Pericardium fibroblast (primary cell): Measurements from ENCODE around the gene FUT8. TPM values are rescaled to one million over a fixed set of nuclear protein-coding genes. Genes with fewer than 3 reads are reported as not detected.

ENCODE experiments used
- total RNA-seq: library from RNA; depleted of rRNA; stranded (reverse); fragments of >200 nt; gene quantifications from 2 replicates; pipeline ENCODE4 v1.2.3, GENCODE V29; 2015

Gene FUT8
- 65.3 and 79.8 TPM in 2 replicates for total RNA-seq

GRCh38 chr14:65412032-65412846, at the start of gene FUT8:
TSS of gene FUT8 (plus strand) at chr14:65412730. CDS start at chr14:65561564, 148,834 bp downstream.

